ENCODE measurements around the gene TAF11.

DNA sequence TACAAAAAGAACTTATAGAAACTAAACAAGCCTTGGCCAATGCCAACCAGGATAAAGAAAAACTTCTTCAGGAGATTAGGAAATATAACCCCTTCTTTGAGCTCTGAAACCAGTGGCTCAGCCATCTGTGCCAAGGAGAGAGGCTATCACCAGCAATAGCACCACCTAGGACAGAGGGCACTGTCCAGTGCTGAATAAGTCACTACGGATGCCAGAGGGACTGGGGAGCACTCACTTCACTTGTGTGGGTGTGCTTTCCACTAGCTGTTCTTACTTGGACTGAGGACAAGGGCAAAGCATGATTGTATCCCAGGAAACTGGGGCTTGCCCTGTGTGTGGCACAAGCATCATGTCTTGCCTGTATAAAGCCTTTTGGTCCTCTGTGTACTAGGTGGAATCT, 15.5 kb downstream of the TAF11 start:
- TF ChIP-seq CTCF (IDR thresholded peaks at IDR 0.05) (no peak), POLR2A (IDR thresholded peaks at IDR 0.05) (no peak), EP300 (IDR thresholded peaks at IDR 0.05) (no peak)
